Hepatocyte (in vitro differentiated cells): ENCODE data around the gene SYT7. TPM values are rescaled to one million over a fixed set of nuclear protein-coding genes. Genes with fewer than 3 reads are reported as not detected.

Experiments
- DNase-seq: peaks from one replicate; pipeline ENCODE4 v3.0.0-alpha.2; 2016; ENCODE audit warnings: low spot score
- H2AFZ ChIP-seq: fragments of 200-600 bp; sonication (generic); 2 replicates; pipeline ENCODE4 v1.6.0; 2016; ENCODE audit warnings: antibody characterized with exemption, mild to moderate bottlenecking
- H3K27ac ChIP-seq: fragments of 200-600 bp; sonication (generic); 2 replicates; pipeline ENCODE4 v1.5.1; 2016; ENCODE audit warnings: mild to moderate bottlenecking
- H3K27me3 ChIP-seq: fragments of 200-600 bp; sonication (generic); 2 replicates; pipeline ENCODE4 v1.6.1; 2016
- H3K36me3 ChIP-seq: fragments of 200-600 bp; sonication (generic); replicated peaks from 2 replicates; pipeline ENCODE4 v1.5.1; 2016; ENCODE audit warnings: low read depth; ENCODE audit not compliant: insufficient read depth
- H3K4me1 ChIP-seq: fragments of 200-600 bp; sonication (generic); 2 replicates; pipeline ENCODE4 v1.5.1; 2016; ENCODE audit warnings: mild to moderate bottlenecking, moderate library complexity; ENCODE audit not compliant: insufficient read depth
- H3K4me2 ChIP-seq: fragments of 200-600 bp; sonication (generic); 2 replicates; pipeline ENCODE4 v1.6.0; 2016
- H3K4me3 ChIP-seq: fragments of 200-600 bp; sonication (generic); 2 replicates; pipeline ENCODE4 v1.5.1; 2016; ENCODE audit warnings: mild to moderate bottlenecking
- H3K79me2 ChIP-seq: fragments of 200-600 bp; sonication (generic); 2 replicates; pipeline ENCODE4 v1.6.0; 2017; ENCODE audit warnings: mild to moderate bottlenecking
- H3K9me2 ChIP-seq: fragments of 200-600 bp; sonication (generic); replicated peaks from 2 replicates; pipeline ENCODE4 v1.6.0; 2017; ENCODE audit warnings: mild to moderate bottlenecking; ENCODE audit not compliant: insufficient read depth
- H3K9me3 ChIP-seq: fragments of 200-600 bp; sonication (generic); 2 replicates; pipeline ENCODE4 v1.5.1; 2016; ENCODE audit warnings: low read depth, mild to moderate bottlenecking
- H4K20me1 ChIP-seq: fragments of 200-600 bp; sonication (generic); 2 replicates; pipeline ENCODE4 v1.6.0; 2016; ENCODE audit warnings: mild to moderate bottlenecking; ENCODE audit not compliant: insufficient read depth, poor library complexity, severe bottlenecking
- CTCF ChIP-seq: fragments of 200-600 bp; sonication (generic); IDR thresholded peaks from 2 replicates; pipeline ENCODE4 v1.5.1; 2016; ENCODE audit warnings: antibody characterized with exemption, mild to moderate bottlenecking; ENCODE audit not compliant: poor library complexity
- EZH2 ChIP-seq: fragments of 200-600 bp; sonication (generic); IDR thresholded peaks from 2 replicates; pipeline ENCODE4 v1.6.1; 2016; ENCODE audit warnings: antibody characterized with exemption, mild to moderate bottlenecking, borderline replicate concordance
- EZH2phosphoT487 ChIP-seq: fragments of 200-600 bp; sonication (generic); IDR thresholded peaks from one replicate; pipeline ENCODE4 v1.6.1; 2018; ENCODE audit warnings: antibody characterized with exemption, mild to moderate bottlenecking, low read depth, moderate library complexity; ENCODE audit not compliant: unreplicated experiment, severe bottlenecking
- WGBS: methylation state at CpG from one replicate; pipeline ENCODE4 v1.1.6; 2016; ENCODE audit warnings: low lambda C conversion rate; ENCODE audit errors: missing lambda C conversion rate; 5-methylcytosine and 5-hydroxymethylcytosine counted together
- polyA plus RNA-seq: library from polyadenylated mRNA; unstranded; fragments of >200 nt; fragmentation: Nextera tagmentation; extraction: Ambion mirVana; gene quantifications from 2 replicates; pipeline ENCODE4 v1.2.1, GENCODE V29; 2016
- total RNA-seq: library from RNA; depleted of rRNA; stranded (reverse); fragments of >200 nt; gene quantifications from 2 replicates; pipeline ENCODE4 v1.2.3, GENCODE V29; 2014

The SYT7 gene
- total and polyA plus RNA-seq, 2 experiments from 2014 or later = 11.3 to 15.5 TPM

GRCh38 chr11:61598374-61598773, 17.5 kb upstream of the SYT7 start:
- no peaks in the 10 kb centered on the region for H3K36me3 ChIP-seq
- no peak for DNase-seq
- no peak for TF ChIP-seq EZH2
- no peak for TF ChIP-seq CTCF
- no peaks in the 10 kb centered on the region for H3K9me2 ChIP-seq
- no peaks in the 10 kb centered on the region for H3K9me3 ChIP-seq
- 69% methylated on average over 3 of the region's 3 CpGs for WGBS
- no peak overlapping the region for H3K4me2 ChIP-seq
- no peak overlapping the region for H3K27ac ChIP-seq
- H2AFZ ChIP-seq = no peak overlapping the region
- H3K79me2 ChIP-seq = no peaks in the 10 kb centered on the region
- no peaks in the 10 kb centered on the region for H4K20me1 ChIP-seq
- peaks cover 19% of the 10 kb centered on the region for H3K4me1 ChIP-seq
- H3K27me3 ChIP-seq = no peaks in the 10 kb centered on the region
- no peak overlapping the region for H3K4me3 ChIP-seq

DNA sequence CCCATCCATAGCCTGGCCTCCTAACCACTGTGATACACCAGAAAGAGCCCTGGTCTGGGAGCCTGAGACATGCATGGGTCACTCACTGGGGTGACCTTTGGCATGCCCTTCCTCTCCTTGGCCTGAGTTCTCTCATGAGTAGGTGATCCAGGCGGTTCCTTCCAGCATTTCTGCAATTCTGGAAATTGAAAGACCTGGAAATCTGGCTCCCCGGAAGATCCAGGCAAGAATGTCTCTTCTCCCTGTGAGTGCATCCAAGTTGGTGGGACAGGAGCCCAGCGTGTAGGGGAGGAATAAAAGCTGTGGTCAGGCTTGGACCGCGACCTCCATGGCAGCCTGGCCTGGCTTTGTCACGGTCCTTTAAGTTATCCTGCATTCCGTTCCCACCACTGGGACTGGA, 16.1 kb upstream of the SYT7 start:
- H3K4me2 ChIP-seq = no peak overlapping the region
- no peak for DNase-seq
- H2AFZ ChIP-seq = no peak overlapping the region
- H3K27me3 ChIP-seq = no peaks in the 10 kb centered on the region
- H3K4me3 ChIP-seq = no peak overlapping the region
- H3K36me3 ChIP-seq = no peaks in the 10 kb centered on the region
- no peaks in the 10 kb centered on the region for H3K9me2 ChIP-seq
- H3K79me2 ChIP-seq = no peaks in the 10 kb centered on the region
- H4K20me1 ChIP-seq = no peaks in the 10 kb centered on the region
- no peaks in the 10 kb centered on the region for H3K9me3 ChIP-seq
- WGBS = 90% methylated on average over 7 of the region's 7 CpGs
- TF ChIP-seq EZH2 = no peak
- no peak for TF ChIP-seq EZH2phosphoT487
- no peak for TF ChIP-seq CTCF
- H3K27ac ChIP-seq = no peak overlapping the region
- H3K4me1 ChIP-seq = peaks cover 7% of the 10 kb centered on the region

- no peak overlapping the region for H2AFZ ChIP-seq
- H3K9me3 ChIP-seq = no peaks in the 10 kb centered on the region
- no peaks in the 10 kb centered on the region for H3K36me3 ChIP-seq
- no peak overlapping the region for H3K27ac ChIP-seq
- H3K9me2 ChIP-seq = no peaks in the 10 kb centered on the region
- TF ChIP-seq EZH2phosphoT487 (no peak), CTCF (no peak), EZH2 (no peak)
- WGBS = 82% methylated on average over 1 of the region's 1 CpG
- no peaks in the 10 kb centered on the region for H3K27me3 ChIP-seq
- no peak for DNase-seq
- no peaks in the 10 kb centered on the region for H3K79me2 ChIP-seq
- H3K4me1 ChIP-seq = peaks cover 3% of the 10 kb centered on the region
- H3K4me2 ChIP-seq = no peak overlapping the region
- no peak overlapping the region for H3K4me3 ChIP-seq
- H4K20me1 ChIP-seq = no peaks in the 10 kb centered on the region
Observed at GRCh38 chr11:61596542-61596941, 15.7 kb upstream of the SYT7 start.

DNA sequence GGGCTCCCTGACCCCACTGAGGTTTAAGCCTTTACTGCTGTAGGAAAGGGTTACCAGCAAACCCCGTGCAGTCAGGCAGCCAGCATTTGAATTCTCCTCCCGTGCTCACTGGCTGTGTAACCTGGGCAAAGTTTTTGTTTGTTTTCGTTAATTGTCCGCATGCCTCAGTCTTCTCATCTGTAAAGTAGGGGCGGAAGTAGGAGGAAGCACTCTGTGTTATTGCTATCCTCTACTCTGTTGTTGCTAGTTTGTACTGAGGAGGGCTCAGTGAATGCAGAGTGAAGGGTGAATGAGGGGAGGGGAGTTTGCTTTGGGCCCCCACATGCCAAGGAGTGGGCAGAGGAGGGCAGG, 14.0 kb upstream of the SYT7 start:
- DNase-seq = no peak
- H3K4me3 ChIP-seq = no peak overlapping the region
- H2AFZ ChIP-seq = no peak overlapping the region
- H3K36me3 ChIP-seq = no peaks in the 10 kb centered on the region
- TF ChIP-seq EZH2 (no peak), CTCF (no peak), EZH2phosphoT487 (no peak)
- no peaks in the 10 kb centered on the region for H3K9me3 ChIP-seq
- H4K20me1 ChIP-seq = no peaks in the 10 kb centered on the region
- no peaks in the 10 kb centered on the region for H3K27me3 ChIP-seq
- no peaks in the 10 kb centered on the region for H3K79me2 ChIP-seq
- no peaks in the 10 kb centered on the region for H3K4me1 ChIP-seq
- H3K9me2 ChIP-seq = no peaks in the 10 kb centered on the region
- 76% methylated on average over 5 of the region's 5 CpGs for WGBS
- peak overlapping the region; percentile 43 for H3K27ac ChIP-seq
- H3K4me2 ChIP-seq = no peak overlapping the region
